Measurements from ENCODE around the gene L1CAM. TPM values are rescaled to one million over a fixed set of nuclear protein-coding genes. Genes with fewer than 3 reads are reported as not detected.

The L1CAM gene
- total and polyA plus RNA-seq, 9 of the 15 experiments (the other 6 are each of a cell fraction or from before 2014, with no cell fraction given) = 0.09 to 0.86 (median 0.26) TPM; not detected in 3

DNA sequence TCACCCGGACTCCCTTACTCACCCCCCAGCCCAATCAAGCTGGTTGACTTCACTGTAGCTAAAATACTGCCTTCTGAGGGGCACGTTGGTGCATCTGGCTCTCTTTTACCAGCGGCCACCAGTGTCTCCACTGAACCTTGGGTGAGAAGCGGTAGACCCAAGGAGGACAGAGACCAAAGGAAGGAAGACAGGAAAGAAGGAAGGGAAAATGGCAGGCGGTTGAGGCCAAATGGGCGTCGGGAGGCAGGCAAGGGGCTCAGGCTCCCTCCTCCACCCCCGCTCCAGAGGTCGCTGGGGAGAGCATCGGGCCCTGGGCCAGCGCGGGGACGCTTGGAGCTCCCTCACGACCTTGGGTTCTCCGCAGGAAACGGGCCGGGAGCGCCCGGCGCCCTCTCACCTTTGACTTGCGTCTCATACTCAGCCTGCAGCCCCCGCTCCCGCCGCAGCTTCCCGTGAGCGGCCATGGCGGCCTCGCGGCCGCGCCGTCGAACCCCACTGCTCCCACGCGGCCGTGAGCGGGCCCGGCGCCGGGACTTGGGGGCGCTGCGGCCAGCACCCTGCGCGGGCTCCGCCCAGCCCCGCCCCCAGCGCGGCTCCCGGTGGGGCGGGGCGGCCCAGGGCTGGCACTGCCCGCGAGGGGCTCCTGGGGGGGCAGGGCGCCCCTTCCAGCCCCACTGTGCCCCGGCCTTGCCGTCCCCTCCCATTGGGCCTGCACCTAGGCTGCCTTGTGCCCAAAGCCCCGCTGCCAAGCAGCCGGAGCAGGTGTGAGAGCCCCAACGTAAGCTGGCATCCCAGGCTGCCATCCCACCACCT lies 40.0 kb upstream of the L1CAM start, which contains the start of gene ARHGAP4 (continued):
- TF ChIP-seq PHB (CRISPR knock-in tag; IDR thresholded peaks at IDR 0.05) = peak; percentile 91; the same call in 1 of the 2 replicates
- TF ChIP-seq TCF7 (IDR thresholded peaks at IDR 0.05; ENCODE audit: borderline replicate concordance) = no peak; the same call in 1 of the 2 replicates
- no peak for TF ChIP-seq RFX5 (IDR thresholded peaks at IDR 0.05; ENCODE audit: low read depth, low read length)
- TF ChIP-seq POLR2AphosphoS2 (IDR thresholded peaks at IDR 0.05; ENCODE audit: low read length) = no peak
- no peak for TF ChIP-seq TRIM24 (IDR thresholded peaks at IDR 0.05)
- no peak for TF ChIP-seq ARID1B (IDR thresholded peaks at IDR 0.05)
- TF ChIP-seq, protein P1, sequence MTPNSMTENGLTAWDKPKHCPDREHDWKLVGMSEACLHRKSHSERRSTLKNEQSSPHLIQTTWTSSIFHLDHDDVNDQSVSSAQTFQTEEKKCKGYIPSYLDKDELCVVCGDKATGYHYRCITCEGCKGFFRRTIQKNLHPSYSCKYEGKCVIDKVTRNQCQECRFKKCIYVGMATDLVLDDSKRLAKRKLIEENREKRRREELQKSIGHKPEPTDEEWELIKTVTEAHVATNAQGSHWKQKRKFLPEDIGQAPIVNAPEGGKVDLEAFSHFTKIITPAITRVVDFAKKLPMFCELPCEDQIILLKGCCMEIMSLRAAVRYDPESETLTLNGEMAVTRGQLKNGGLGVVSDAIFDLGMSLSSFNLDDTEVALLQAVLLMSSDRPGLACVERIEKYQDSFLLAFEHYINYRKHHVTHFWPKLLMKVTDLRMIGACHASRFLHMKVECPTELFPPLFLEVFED (CRISPR knock-in tag; conservative IDR thresholded peaks at IDR 0.05) = peak; percentile 88; the same call in 1 of the 2 replicates
- TF ChIP-seq, protein P2, sequence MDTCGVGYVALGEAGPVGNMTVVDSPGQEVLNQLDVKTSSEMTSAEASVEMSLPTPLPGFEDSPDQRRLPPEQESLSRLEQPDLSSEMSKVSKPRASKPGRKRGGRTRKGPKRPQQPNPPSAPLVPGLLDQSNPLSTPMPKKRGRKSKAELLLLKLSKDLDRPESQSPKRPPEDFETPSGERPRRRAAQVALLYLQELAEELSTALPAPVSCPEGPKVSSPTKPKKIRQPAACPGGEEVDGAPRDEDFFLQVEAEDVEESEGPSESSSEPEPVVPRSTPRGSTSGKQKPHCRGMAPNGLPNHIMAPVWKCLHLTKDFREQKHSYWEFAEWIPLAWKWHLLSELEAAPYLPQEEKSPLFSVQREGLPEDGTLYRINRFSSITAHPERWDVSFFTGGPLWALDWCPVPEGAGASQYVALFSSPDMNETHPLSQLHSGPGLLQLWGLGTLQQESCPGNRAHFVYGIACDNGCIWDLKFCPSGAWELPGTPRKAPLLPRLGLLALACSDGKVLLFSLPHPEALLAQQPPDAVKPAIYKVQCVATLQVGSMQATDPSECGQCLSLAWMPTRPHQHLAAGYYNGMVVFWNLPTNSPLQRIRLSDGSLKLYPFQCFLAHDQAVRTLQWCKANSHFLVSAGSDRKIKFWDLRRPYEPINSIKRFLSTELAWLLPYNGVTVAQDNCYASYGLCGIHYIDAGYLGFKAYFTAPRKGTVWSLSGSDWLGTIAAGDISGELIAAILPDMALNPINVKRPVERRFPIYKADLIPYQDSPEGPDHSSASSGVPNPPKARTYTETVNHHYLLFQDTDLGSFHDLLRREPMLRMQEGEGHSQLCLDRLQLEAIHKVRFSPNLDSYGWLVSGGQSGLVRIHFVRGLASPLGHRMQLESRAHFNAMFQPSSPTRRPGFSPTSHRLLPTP (IDR thresholded peaks at IDR 0.05; ENCODE audit: borderline replicate concordance, extremely low read depth, insufficient read length) = no peak
- TF ChIP-seq, protein P3, sequence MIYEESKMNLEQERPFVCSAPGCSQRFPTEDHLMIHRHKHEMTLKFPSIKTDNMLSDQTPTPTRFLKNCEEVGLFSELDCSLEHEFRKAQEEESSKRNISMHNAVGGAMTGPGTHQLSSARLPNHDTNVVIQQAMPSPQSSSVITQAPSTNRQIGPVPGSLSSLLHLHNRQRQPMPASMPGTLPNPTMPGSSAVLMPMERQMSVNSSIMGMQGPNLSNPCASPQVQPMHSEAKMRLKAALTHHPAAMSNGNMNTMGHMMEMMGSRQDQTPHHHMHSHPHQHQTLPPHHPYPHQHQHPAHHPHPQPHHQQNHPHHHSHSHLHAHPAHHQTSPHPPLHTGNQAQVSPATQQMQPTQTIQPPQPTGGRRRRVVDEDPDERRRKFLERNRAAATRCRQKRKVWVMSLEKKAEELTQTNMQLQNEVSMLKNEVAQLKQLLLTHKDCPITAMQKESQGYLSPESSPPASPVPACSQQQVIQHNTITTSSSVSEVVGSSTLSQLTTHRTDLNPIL (CRISPR knock-in tag; IDR thresholded peaks at IDR 0.05) = no peak
- no peak for TF ChIP-seq PURB (CRISPR knock-in tag; IDR thresholded peaks at IDR 0.05; ENCODE audit: low read depth)
- TF ChIP-seq SIN3B (IDR thresholded peaks at IDR 0.05; ENCODE audit: low read depth) = peak; percentile 33; the same call in 1 of the 2 replicates
- peak; percentile 92 for TF ChIP-seq POLR2G (IDR thresholded peaks at IDR 0.05; ENCODE audit: low read depth, low read length)
- no peak for TF ChIP-seq ZNF239 (CRISPR knock-in tag; IDR thresholded peaks at IDR 0.05)
- TF ChIP-seq SREBF1 (IDR thresholded peaks at IDR 0.05; ENCODE audit: borderline replicate concordance, low read depth, low read length) = no peak
- no peak for TF ChIP-seq RBM34 (IDR thresholded peaks at IDR 0.05; ENCODE audit: borderline replicate concordance, insufficient read depth, low read length)
- no peak for TF ChIP-seq SAP30 (IDR thresholded peaks at IDR 0.05; ENCODE audit: borderline replicate concordance, insufficient read depth, low read depth, low read length, poor library complexity, severe bottlenecking)
- TF ChIP-seq CHCHD3 (CRISPR knock-in tag; IDR thresholded peaks at IDR 0.05) = no peak
- peak; percentile 64 for TF ChIP-seq NCOR1 (IDR thresholded peaks at IDR 0.05)
- TF ChIP-seq TEAD4 (IDR thresholded peaks at IDR 0.05; ENCODE audit: low read length) = peak; percentile 75
- TF ChIP-seq TEAD4 (CRISPR knock-in tag; IDR thresholded peaks at IDR 0.05; ENCODE audit: borderline replicate concordance) = no peak
- TF ChIP-seq, protein P4, sequence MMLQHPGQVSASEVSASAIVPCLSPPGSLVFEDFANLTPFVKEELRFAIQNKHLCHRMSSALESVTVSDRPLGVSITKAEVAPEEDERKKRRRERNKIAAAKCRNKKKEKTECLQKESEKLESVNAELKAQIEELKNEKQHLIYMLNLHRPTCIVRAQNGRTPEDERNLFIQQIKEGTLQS (IDR thresholded peaks at IDR 0.05) = no peak
- TF ChIP-seq, protein P4 (CRISPR knock-in tag; conservative IDR thresholded peaks at IDR 0.05) = no peak

Measured in K562 (cell line).